Mesenteric fat pad (tissue), 1 donor: ENCODE results near the gene PHLDA2. TPM values are rescaled to one million over a fixed set of nuclear protein-coding genes. Genes with fewer than 3 reads are reported as not detected.

Experiments
- DNase-seq: peaks from one replicate; pipeline ENCODE4 v3.0.0-alpha.2; 2020; ENCODE audit warnings: low spot score
- total RNA-seq: library from RNA; stranded (reverse); fragmentation: NEBNext Ultra II Directional; extraction: Animal tissue kit (Norgen Biotek cat#: 25700); gene quantifications from one replicate; pipeline ENCODE4 v1.2.1, GENCODE V29; 2021
- donor health status: DM: yes; HTN: yes; CAD: no.

The PHLDA2 gene
- total RNA-seq, 1 donor from 2014 or later, result 6.8 TPM

GRCh38 chr11:2929950-2930703 lies 907 bp upstream of the PHLDA2 start:
- DNase-seq, result no peak

- DNase-seq, result no peak
Measured at GRCh38 chr11:2929531-2929949, 320 bp upstream of the PHLDA2 start.

- no peak for DNase-seq
Measured at GRCh38 chr11:2927851-2928604, 1.2 kb downstream of the PHLDA2 start.

- DNase-seq, result no peak
Measured at GRCh38 chr11:2927121-2927800, 2.0 kb downstream of the PHLDA2 start.

GRCh38 chr11:2926611-2927051 lies 2.6 kb downstream of the PHLDA2 start:
- DNase-seq, result no peak

- DNase-seq, result no peak
Measured at GRCh38 chr11:2924821-2925675, 4.2 kb downstream of the PHLDA2 start.

- DNase-seq, result no peak
Measured at GRCh38 chr11:2924381-2924780, 4.8 kb downstream of the PHLDA2 start.

- DNase-seq, result no peak
Measured at GRCh38 chr11:2923446-2924375, 5.5 kb downstream of the PHLDA2 start.

GRCh38 chr11:2922655-2923054 lies 6.6 kb downstream of the PHLDA2 start:
- DNase-seq, result no peak

GRCh38 chr11:2921742-2922493 lies 7.3 kb downstream of the PHLDA2 start:
- DNase-seq, result no peak

- no peak for DNase-seq
Measured at GRCh38 chr11:2921261-2921660, 8.0 kb downstream of the PHLDA2 start.

- DNase-seq, result no peak
Measured at GRCh38 chr11:2920343-2920742, 8.9 kb downstream of the PHLDA2 start.

- no peak for DNase-seq
Measured at GRCh38 chr11:2919837-2920236, 9.4 kb downstream of the PHLDA2 start.

GRCh38 chr11:2919188-2919587 lies 10.0 kb downstream of the PHLDA2 start:
- DNase-seq, result no peak

- no peak for DNase-seq
Measured at GRCh38 chr11:2917842-2918490, 11.3 kb downstream of the PHLDA2 start.

GRCh38 chr11:2916892-2917645 lies 12.2 kb downstream of the PHLDA2 start:
- no peak for DNase-seq

- no peak for DNase-seq
Measured at GRCh38 chr11:2916114-2916891, 12.9 kb downstream of the PHLDA2 start.
